Activated CD8-positive, alpha-beta memory T cell treated with anti-CD3 and anti-CD28 coated beads, Interleukin-2, amount 50 U/mL, for 4 hours (primary cell): Measurements from ENCODE around the gene ETAA1.

Experiments
- DNase-seq: peaks from one replicate; pipeline ENCODE4 v3.0.0-alpha.2; 2020

ETAA1 gene

DNA sequence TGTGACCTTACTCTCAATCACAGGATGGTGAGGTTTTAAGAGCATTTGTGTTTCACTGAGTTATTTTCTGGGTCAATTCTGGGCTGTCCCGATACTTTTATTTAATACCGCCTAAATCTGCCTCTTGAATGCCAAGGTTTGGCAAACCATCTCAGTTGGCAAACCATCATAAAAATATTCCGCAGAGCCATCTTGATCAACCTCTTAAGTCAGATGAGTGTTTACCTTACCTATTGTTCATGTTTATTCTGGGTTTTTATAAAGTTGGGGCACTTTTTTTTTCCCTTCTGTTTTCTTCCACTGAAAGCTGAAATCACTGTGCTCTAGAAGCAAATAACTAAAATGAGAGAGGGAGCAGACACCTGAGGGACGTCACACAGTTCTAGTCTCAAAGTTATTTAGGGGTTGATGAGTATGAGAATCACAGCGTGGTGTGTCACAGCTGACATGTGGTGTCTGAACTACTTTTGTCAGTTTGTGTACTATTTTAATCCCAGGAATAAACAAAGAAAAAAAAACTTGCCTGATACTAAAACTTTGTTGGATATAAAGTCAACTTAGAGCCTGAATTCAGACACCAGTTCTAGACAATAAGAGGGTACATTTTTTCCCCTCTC is 48.6 kb downstream of the ETAA1 start:
- DNase-seq = no peak

DNA sequence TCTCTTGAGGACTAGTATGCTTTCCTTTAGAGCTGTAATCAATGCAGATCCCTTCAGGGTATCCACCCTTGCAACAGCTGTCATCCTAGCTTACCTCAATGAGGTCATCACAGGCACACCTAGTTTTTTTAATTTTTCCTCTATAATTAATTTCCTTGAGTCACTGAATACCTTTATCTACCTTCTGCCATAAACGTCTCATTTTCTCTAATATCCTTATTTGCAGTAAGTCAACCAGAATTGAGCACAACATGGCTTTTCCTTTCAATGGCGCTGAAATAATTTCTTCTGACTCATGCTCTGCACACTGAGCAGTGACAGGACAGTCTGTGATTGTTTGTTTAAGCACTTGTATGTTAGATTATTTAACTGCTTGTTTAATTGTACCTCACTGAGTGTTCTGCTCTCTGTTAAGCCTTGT is 49.4 kb downstream of the ETAA1 start:
- no peak for DNase-seq

DNA sequence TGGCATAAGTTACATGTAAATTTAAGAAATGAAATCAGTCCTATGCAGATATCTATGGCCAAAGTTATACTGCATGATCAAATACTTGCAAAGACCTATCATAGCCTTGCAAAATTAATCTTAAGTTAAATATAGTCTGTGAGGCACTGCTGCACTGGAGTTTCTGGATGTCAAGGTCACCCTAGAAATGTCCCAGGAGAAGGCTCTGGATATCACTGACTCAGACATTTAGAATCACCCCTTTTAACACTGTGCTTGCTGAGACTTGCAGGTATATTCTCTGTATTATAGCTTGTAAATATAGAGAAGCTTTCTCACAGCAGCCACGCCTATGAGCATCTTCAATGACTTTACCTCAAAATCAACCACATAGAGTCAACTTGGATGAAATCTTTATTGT is 51.5 kb downstream of the ETAA1 start:
- DNase-seq = no peak

DNA sequence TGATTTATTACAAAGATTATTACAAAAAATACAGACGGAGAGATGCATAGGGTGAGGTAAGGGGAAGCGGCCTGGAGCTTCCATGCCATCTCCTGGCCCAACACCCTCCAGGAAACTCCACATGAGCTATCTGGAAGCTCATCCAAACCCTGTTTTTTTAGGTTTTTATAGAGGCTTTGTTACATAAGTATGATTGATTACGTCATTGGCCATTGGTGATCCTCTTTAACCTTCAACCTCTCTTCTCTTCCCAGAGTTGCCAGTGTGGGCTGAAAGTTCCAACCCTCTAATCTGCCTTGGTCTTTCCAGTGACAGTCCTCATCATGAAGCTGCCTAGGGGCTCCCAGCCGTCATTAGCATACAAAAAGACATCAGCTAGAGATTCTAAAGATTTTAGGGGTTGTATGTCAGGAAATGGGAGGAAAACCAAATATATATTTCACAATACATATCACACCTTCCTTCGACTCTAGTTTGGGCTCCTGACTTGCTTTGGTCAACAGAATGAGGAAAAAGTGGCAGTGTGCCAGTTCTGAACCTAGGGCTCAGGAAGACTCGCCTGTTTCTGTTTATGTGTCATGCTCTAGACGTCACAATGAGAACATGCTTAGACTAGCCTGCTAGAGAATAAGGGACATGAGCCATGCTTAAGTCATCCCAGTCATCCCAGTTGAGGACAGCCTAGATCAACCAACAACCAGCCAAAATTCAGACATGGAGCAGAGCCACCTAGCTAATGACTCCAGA is 54.1 kb downstream of the ETAA1 start:
- no peak for DNase-seq

DNA sequence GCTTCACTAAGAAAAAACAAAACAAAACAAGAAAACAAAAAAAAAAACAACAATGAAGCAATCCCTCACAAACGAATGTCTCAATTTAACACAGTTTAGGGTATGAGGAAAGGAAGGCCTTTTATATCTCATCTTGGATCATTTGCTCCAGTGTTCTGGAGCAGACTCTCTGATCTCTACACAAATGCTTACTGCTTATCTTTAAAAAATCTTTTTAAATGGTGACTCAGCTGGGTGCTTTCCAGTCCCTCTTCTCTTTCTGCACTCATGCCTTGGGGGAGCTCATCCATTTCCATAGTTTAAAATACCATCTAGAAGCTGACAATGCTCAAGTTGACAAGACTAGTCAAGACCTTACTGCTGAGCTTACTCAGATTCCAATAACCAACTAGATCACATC is 56.2 kb downstream of the ETAA1 start:
- DNase-seq = no peak

DNA sequence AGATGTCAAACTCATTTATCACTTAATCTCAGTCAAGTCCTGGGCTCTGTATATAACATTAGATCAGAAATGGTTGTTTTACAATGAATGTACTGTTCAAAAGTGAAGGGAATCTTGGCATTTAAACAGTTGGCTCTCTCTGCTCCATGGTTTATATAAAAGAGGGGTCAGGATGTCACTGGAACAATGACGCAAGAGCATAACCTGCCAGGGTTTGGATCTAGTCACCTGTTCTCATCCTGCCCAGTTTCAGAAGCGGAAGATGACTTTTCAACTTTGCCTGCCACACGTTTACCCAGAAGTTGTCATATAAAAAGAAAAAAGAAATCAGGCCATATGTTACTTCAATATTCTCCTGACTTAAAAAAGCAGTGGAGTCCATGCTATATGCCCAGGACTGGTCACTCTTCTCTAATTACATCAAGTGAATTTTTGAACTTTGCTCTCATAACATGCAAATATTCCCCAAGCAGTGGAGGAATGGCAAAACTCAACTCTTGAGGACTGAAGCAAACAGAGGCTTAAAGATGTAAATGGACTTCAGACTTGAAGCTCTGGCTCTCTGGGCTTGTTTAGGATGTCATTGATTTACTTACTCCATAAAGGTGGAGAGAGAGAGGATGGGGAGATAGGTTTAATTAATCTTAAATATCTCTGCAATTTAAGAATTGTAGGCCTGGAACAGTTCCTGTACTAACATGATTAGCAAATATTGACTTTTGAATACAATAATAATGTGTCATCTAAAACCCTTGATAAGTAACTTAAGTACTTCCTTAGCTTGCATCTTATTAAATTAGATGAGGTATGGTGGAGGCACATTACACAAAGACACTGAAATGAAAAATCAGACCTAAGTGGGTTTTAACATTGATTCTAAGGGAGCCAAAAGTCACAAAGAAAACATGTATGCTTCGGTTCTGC is 58.3 kb downstream of the ETAA1 start:
- DNase-seq = no peak

DNA sequence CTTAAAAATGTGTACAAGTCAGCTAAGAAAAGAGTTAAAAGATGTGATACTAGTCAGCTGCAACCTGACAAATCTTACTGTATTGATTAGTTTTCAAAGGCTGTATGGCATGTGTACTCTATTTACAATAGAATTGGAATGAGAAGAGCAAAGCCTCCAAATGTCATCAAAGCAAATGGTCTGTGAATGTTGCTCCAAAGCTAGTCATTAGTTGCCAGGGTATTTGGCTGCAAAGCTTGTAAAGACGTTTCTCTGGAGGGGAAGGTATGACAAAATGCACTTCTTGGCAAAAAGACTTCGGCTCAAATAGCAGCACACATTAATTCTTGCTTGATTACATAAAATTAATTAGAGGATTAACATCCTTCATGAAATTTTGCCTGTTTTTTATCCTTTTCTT is 59.3 kb downstream of the ETAA1 start:
- DNase-seq = no peak

DNA sequence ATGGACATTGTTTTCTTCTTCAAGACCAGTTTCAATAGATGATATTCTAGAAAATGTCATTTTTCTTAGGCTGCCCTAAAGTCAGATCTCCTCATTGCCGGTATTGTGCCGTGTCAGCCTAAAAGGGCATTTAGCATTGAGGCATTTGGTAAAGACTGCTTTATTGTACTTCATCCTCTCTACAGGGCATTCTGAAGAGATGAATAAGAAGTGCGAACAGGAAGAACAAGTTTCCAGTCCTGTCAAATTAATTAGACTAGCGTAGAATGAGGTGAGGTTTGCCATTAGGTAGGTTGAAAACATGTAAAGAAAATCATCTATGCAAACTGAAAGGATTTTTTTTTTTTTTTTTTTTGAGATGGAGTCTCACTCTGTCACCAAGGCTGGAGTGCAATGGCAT is 60.6 kb downstream of the ETAA1 start:
- DNase-seq = no peak

DNA sequence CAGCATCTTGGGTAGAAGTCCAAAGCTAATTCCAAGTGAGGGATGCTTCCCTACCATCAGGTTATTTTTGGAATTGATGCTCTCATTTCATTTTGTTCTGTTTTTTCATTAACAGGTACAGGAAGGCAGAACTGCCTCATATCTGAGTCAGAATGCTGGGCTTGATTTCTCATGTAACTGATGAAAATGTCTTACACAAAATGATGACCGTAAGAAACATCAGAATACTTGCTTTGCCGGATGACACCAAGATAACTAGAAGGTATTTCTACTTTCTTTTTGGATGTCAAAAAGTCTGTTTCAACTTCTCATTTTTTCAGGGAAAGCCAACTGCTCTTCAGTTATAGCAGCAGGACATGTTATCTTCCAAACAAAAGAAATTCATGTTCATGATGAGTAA is 62.6 kb downstream of the ETAA1 start:
- no peak for DNase-seq
